CD4-positive, alpha-beta T cell treated with Interleukin-17A for 4 hours (primary cell): ENCODE data around the gene WWP2.
"Not testable (repeated sequence)": the region's sequence is repeated elsewhere in the genome, so short reads cannot be mapped to it uniquely, and the experiment has no call there.

Experiments used
- DNase-seq: peaks from one replicate; pipeline ENCODE4 v3.0.0-alpha.2; 2020; ENCODE audit warnings: mixed read lengths

Gene WWP2

DNA sequence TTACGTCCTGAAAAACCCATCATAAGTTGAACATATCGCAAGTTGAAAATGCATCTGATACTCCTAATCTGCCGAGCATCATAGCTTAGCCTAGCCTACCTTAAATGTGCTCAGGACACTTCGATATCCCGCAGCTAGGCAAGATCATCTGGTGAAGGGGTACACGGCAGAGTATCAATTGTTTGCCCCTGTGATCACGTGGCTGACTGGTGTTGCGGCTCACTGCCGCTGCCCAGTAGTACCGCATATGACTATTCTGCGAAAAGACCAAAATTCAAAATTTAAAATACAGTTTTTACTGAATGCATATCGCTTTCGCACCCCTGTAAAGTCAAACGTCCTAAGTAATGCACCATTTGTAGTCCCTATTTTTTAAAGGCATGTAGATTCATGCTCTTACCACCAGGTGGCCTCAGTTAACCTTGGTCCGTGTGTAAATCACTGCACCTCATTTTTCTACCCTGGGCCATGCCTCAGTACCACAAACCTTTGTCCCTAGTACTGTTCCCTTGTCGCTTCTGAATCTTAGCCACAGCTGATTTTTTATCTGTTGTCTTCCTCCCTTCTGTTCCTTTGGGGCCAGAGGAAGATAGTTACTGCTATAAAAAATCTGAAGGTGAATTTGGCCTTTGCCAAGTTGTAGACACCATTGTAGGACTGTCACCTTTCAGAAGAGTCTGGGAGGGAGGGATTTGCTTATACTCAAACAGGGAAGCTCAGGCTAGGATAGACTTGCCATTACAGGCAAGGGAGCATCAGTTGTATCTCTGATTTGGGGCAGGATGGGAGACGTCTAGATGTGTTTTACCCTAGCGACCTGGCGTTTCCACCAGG, 34.4 kb downstream of the WWP2 start:
- peak; percentile 32 for DNase-seq

- DNase-seq: no peak
Measured at GRCh38 chr16:69798466-69798865, 36.3 kb downstream of the WWP2 start.

GRCh38 chr16:69799611-69800031, 37.5 kb downstream of the WWP2 start:
- DNase-seq: no peak

DNA sequence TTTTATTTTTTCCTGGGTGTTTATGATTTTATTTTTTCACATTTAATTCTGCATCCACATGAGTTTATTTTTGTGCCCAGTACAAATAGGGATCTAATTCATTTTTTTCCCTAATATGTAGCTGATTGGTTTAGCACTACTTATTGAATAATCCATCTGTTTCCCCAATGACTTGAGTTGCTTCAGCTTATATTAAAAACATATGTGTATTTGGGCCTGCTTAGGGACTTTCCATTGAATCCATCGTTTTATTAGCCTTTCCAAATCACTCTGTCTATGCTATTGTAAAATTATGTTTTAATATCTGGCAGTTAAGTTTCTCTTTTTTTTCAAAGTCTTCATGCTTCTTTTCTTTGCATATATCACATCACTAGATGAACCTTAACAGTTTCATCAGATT, 42.2 kb downstream of the WWP2 start:
- DNase-seq: no peak

- not testable (repeated sequence) for DNase-seq
Measured at GRCh38 chr16:69806776-69807175, 44.6 kb downstream of the WWP2 start.

DNA sequence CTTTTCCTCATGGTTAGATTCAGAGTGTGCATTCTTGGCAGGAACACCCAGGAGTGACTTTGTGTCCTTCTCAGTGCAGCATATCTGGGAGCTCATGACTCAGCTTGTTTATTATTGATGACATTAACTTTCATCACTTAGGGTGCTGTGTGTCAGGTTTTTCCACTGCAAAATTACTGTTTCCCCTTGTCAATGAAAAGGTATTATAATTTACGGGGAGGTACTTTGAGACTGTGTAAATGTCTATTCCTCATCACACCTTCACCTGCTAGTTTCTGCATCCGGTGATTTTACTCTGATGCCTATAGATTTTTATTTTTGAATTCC, 50.5 kb downstream of the WWP2 start:
- no peak for DNase-seq

- DNase-seq: no peak
Measured at GRCh38 chr16:69814078-69814477, 51.9 kb downstream of the WWP2 start.

DNA sequence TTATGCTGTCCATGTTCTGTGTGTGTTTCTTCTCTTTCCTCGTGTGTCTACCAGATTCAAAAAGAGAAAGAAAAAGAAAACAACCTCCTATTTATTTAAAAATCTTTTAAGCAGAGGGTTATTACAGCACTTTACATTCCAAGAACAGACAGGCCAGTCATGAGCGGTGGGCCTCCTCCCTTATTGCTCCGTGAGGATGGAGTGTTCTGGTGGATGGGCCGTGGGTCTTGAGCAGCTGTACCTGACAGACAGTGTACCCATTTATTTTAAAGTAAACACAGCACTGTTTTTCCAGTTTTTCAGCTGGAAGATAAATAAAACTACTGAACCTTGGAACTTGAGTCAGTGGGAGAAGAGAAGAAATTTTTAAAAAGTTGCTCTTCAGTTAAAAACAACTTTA, 52.4 kb downstream of the WWP2 start:
- no peak for DNase-seq

DNA sequence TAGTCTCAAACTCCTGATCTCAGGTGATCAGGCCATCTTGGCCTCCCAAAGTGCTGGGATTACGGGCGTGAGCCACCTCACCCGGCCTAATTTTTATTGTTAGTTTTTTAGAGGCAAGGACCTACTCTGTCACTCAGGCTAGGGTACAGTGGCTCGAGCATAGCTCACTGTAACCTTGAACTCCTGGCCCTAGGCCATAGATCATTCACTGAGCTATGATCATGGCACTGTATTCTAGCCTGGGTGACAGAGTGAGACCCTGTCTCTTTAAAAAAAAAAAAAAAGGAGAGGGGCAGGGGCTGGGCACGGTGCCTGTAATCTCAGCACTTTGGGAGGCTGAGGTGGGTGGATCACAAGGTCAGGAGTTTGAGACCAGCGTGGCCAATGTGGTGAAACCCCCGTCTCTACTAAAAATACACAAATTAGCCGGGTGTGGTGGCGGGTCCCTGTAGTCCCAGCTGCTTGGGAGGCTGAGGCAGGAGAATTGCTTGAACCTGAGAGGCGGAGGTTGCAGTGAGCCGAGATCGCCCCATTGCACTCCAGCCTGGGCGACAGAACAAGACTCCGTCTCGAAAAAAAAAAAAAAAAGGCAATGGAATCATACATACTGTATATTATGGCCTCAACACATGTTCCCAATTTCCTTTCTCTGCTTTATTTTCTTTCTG, 53.2 kb downstream of the WWP2 start:
- DNase-seq: not testable (repeated sequence)

- no peak for DNase-seq
Measured at GRCh38 chr16:69816996-69817395, 54.9 kb downstream of the WWP2 start.

DNA sequence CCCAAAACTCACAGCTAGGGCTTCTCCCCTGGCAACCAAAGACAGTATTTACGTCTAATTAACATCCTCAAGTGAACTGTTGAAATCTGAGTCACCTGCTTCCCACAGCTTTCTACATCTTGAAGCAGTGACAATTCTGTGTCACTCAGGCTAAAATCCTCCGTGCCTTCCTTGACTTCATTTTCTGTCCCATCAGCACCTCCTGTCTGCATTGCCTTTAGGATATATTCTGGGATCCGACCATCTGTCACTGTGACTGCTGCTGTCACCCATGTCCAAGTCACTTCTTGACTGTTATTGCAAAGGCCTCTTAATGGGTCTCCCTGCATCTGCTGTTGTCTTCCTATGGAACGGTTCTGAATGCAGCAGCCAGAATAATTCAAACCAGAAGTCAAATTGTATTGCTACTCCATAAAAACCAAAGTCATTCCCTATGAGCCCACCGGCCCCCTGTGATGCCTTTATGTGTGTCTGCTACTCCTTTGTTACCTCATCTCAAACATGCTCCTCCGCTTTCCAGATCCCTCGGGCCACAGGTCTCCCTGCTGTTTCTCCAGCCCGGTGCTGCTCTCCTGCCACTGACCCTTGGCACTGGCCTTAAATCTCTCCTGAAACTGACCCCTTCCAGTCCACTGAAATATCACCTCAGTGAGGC, 56.9 kb downstream of the WWP2 start:
- DNase-seq: no peak

DNA sequence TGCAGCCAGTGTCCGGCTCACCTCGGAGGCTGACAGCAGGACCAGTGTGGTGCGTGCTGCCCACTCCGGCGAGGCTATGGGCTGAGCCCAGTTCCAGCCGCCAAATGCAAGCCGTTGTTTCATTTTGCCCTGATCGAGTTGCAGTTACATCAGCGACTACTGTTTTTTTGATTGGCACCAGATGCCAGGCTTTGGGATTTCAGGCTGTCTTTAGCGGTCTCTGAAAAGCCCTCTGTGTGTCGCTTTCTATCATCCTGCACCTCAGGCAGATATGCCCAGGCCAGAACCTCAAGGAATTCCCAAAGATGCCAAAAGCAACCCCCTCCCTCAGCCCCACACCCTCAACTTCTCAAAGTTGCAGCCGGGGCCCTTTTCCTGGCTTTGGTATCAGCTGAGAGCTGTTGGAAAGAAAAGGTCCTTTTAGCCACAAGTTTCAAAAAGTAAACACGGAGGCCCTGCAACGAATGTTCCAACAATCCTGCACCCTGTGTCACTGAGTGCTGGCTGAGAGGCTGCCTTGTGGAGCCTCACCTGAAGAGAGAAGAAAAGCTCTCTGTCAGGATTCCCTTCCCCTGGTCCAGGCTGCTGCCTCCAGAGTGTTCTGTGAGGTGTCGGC, 58.9 kb downstream of the WWP2 start:
- no peak for DNase-seq

GRCh38 chr16:69821844-69822173, 59.7 kb downstream of the WWP2 start:
- no peak for DNase-seq

DNA sequence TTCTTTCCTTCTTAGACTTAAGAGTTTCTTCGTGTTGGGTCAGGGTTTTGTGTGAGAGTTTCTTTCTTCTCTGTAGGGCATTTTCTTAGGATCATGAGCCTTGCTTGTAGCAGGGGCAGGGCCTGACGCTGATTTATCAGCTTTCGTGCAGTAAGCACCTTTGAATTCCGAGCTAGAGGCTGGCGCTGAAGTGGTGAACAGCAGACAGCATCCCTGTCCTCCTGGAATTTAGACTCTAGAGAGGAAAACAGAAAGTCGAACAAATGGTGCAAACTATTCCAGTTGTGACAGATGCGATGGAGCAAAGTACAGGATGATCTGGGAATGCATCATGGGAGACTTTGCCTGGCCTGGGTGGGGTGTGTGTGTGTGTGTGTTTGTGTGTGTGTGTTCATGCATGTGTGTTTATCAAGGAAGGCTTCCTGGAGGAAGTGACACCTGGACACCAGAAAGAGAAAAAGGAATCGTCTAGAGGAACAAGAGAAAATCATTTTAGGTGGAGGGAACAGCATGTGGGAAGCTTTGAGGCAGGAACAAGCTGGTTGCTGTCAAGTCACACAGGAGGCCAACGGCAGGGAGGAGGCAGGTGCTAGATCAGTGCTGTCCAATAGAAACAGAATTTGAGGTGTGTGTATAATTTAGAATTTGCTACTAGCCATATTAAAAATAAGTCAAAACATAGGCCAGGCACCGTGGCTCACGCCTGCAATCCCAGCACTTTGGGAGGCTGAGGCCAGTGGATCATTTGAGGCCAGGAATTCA, 60.2 kb downstream of the WWP2 start:
- no peak for DNase-seq

DNA sequence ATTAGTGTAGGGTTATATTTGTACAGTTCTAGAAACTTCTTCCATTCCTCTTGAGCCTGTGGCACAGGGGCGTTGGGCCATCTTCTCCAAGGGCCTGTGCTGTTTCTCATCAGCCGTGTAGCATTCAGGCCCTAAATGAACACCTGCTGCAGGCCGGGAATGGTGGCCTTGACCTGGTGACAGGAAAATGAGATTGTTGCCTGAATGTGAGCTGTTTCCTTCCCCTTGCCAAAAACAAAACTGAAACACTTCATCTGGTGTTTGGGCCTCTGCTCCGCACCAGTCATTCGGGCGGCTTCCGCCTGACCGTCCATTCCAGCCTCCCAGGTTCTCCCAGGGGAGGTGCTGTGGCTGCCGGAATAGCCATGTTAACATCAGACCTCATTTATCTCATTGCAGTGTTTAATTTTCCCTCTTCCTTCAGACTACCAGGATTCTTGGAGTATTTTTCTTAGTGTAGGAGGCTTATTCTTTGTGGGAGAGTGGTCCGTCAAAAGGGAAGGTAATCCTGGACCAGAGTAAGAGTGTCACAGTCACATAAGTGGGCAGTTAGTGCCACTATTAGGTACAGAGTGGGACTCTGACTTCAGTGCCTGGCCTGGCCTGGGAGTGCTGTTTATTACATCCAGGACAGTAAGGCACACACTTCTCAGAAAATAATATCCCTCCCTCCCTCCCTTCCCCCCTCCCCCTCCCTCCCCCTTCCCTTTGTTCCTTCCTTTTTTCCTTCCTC, 61.9 kb downstream of the WWP2 start:
- DNase-seq: no peak

- not testable (repeated sequence) for DNase-seq
Measured at GRCh38 chr16:69824564-69825142, 62.5 kb downstream of the WWP2 start.

DNA sequence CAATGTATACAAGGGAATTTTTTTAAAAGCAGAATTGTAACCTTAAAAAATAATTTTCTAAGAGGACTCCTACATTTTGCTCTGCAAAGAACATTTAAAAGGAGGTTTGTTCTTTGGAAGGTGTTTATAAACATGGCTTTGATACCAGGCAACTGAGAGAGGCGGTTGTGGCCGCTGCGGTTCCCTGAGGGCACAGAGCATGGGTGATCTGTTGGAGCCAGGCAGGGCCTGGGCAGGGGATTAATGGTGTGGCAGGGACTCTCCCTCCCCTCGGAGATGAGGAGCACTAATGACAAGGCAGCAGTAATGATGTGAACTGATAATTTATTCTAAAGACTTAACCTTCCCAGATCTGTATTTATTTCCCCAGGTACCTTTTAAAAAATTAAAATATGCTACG, 65.4 kb downstream of the WWP2 start:
- no peak for DNase-seq

GRCh38 chr16:69829338-69829737, 67.2 kb downstream of the WWP2 start:
- no peak for DNase-seq

GRCh38 chr16:69830146-69830533, 68.0 kb downstream of the WWP2 start:
- DNase-seq: no peak

DNA sequence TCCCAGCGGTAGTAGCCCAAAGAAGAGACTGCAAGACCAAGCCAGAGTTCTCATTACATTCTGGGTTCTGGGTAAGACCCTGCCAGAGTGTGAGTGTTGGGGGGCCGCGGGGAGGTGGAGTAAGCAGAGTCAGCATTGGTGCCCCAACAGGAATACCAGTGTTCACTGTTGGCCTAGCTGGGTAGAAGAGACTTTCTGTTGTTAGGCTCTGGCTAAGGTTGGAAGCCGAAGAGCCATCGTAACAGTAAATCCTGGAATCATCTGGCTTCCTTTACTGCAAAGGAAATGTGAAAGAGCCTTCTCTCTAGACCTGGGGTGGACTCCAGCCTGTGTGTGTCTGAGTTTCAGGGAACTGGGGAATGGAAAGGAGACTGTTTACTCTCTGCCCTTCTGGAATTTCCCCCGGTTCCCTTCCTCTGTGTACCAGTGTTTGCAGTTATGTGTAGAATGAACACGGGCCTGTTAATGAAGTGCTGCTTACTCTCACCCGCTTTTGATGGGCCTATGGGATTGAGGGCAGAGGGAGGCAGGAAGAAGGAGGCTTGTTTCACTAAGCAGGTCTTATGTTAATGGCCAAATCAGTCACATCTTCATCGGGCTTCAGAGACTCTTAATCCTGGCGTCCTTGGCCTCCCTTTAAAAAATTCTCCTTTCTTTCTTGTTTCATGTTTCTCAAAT, 68.5 kb downstream of the WWP2 start:
- DNase-seq: no peak
